ENCODE data around the gene TNNT1.
A peak's percentile ranks its signal among the peaks of the same experiment; 100 is the strongest.
"Not testable (repeated sequence)": the region's sequence is repeated elsewhere in the genome, so short reads cannot be mapped to it uniquely, and the experiment has no call there.

Gene TNNT1

GRCh38 chr19:55169136-55169535 is 20.1 kb upstream of the TNNT1 start:
- no peak for DNase-seq

GRCh38 chr19:55166530-55167268 is 17.7 kb upstream of the TNNT1 start, which contains the start of gene DNAAF3:
Gene DNAAF3, minus strand, starts transcription at chr19:55166613. Its CDS starts 200 bp downstream, at chr19:55166413.
- peak; percentile 16 to 96 (median 84) for DNase-seq

- DNase-seq = peak in 33 of 51 donors; percentile 11 to 66 (median 35)
These were observed 17.0 kb upstream of the TNNT1 start for GRCh38 chr19:55165952-55166529.

- no peak for DNase-seq
These were observed 12.7 kb upstream of the TNNT1 start for GRCh38 chr19:55161571-55162322.

- DNase-seq = no peak
These were observed 12.0 kb upstream of the TNNT1 start for GRCh38 chr19:55160986-55161365.

- peak in 33 of 51 donors; percentile 0 to 65 (median 28) for DNase-seq
These were observed 11.4 kb upstream of the TNNT1 start for GRCh38 chr19:55160128-55160985.

- no peak for DNase-seq
These were observed 10.1 kb upstream of the TNNT1 start for GRCh38 chr19:55158848-55159749.

- DNase-seq = no peak
These were observed 9.4 kb upstream of the TNNT1 start for GRCh38 chr19:55158423-55158822.

- no peak for DNase-seq
These were observed 8.3 kb upstream of the TNNT1 start, which contains the start of gene TNNI3 for GRCh38 chr19:55157064-55157908. Gene TNNI3, minus strand, starts transcription at chr19:55157732. Its CDS starts 143 bp downstream, at chr19:55157589.

- DNase-seq = no peak
These were observed 7.4 kb upstream of the TNNT1 start for GRCh38 chr19:55156202-55157063.

GRCh38 chr19:55155784-55156183 is 6.8 kb upstream of the TNNT1 start:
- DNase-seq = not testable (repeated sequence)

GRCh38 chr19:55153652-55154264 is 4.8 kb upstream of the TNNT1 start:
- DNase-seq = no peak

GRCh38 chr19:55152017-55152416 is 3.0 kb upstream of the TNNT1 start:
- DNase-seq = no peak

GRCh38 chr19:55147545-55148251 is 1.3 kb downstream of the TNNT1 start:
- no peak for DNase-seq

- DNase-seq = no peak
These were observed 2.2 kb downstream of the TNNT1 start for GRCh38 chr19:55146705-55147273.

GRCh38 chr19:55146078-55146704 is 2.8 kb downstream of the TNNT1 start:
- DNase-seq = no peak

All from hypothalamus (tissue), 51 donors.